ENCODE results near the gene ERLIN1.

The ERLIN1 gene

GRCh38 chr10:100174699-100175677 is 10.8 kb downstream of the ERLIN1 start:
- H3K4me3 ChIP-seq (ENCODE audit: low read length) = no peak overlapping the region
- DNase-seq (ENCODE audit: low read depth, low spot score) = no peak

GRCh38 chr10:100173035-100173434 is 12.8 kb downstream of the ERLIN1 start:
- no peak overlapping the region for H3K4me3 ChIP-seq (ENCODE audit: low read length)
- DNase-seq (ENCODE audit: low read depth, low spot score) = no peak

- H3K4me3 ChIP-seq (ENCODE audit: low read length) = no peak overlapping the region
- DNase-seq (ENCODE audit: low read depth, low spot score) = no peak
These were observed 13.5 kb downstream of the ERLIN1 start for GRCh38 chr10:100172349-100172748.

GRCh38 chr10:100168313-100168643 is 17.6 kb downstream of the ERLIN1 start:
- DNase-seq (ENCODE audit: low read depth, low spot score) = no peak
- H3K4me3 ChIP-seq (ENCODE audit: low read length) = no peak overlapping the region

GRCh38 chr10:100167553-100168312 is 18.1 kb downstream of the ERLIN1 start:
- H3K4me3 ChIP-seq (ENCODE audit: low read length) = no peak overlapping the region
- DNase-seq (ENCODE audit: low read depth, low spot score) = no peak

- no peak for DNase-seq (ENCODE audit: low read depth, low spot score)
- H3K4me3 ChIP-seq (ENCODE audit: low read length) = no peak overlapping the region
These were observed 21.9 kb downstream of the ERLIN1 start for GRCh38 chr10:100163704-100164621.

GRCh38 chr10:100162696-100163095 is 23.1 kb downstream of the ERLIN1 start:
- H3K4me3 ChIP-seq (ENCODE audit: low read length) = no peak overlapping the region
- no peak for DNase-seq (ENCODE audit: low read depth, low spot score)

- H3K4me3 ChIP-seq (ENCODE audit: low read length) = no peak overlapping the region
- no peak for DNase-seq (ENCODE audit: low read depth, low spot score)
These were observed 27.6 kb downstream of the ERLIN1 start for GRCh38 chr10:100158044-100158805.

GRCh38 chr10:100157156-100157555 is 28.7 kb downstream of the ERLIN1 start:
- H3K4me3 ChIP-seq (ENCODE audit: low read length) = no peak overlapping the region
- no peak for DNase-seq (ENCODE audit: low read depth, low spot score)

GRCh38 chr10:100155936-100156335 is 29.9 kb downstream of the ERLIN1 start:
- no peak overlapping the region for H3K4me3 ChIP-seq (ENCODE audit: low read length)
- DNase-seq (ENCODE audit: low read depth, low spot score) = no peak

GRCh38 chr10:100154666-100155065 is 31.2 kb downstream of the ERLIN1 start:
- H3K4me3 ChIP-seq (ENCODE audit: low read length) = no peak overlapping the region
- DNase-seq (ENCODE audit: low read depth, low spot score) = no peak

- H3K4me3 ChIP-seq (ENCODE audit: low read length) = no peak overlapping the region
- DNase-seq (ENCODE audit: low read depth, low spot score) = no peak
These were observed 32.5 kb downstream of the ERLIN1 start for GRCh38 chr10:100153239-100153825.

GRCh38 chr10:100151723-100152300 is 34.0 kb downstream of the ERLIN1 start:
- DNase-seq (ENCODE audit: low read depth, low spot score) = no peak
- no peak overlapping the region for H3K4me3 ChIP-seq (ENCODE audit: low read length)

- DNase-seq (ENCODE audit: low read depth, low spot score) = no peak
- no peak overlapping the region for H3K4me3 ChIP-seq (ENCODE audit: low read length)
These were observed 37.2 kb downstream of the ERLIN1 start for GRCh38 chr10:100148353-100149211.

GRCh38 chr10:100146875-100147650 is 38.8 kb downstream of the ERLIN1 start:
- H3K4me3 ChIP-seq (ENCODE audit: low read length) = no peak overlapping the region
- no peak for DNase-seq (ENCODE audit: low read depth, low spot score)

- DNase-seq (ENCODE audit: low read depth, low spot score) = no peak
- no peak overlapping the region for H3K4me3 ChIP-seq (ENCODE audit: low read length)
These were observed 39.4 kb downstream of the ERLIN1 start for GRCh38 chr10:100146398-100146797.
